ENCODE data around the gene FREY1.

The FREY1 gene

DNA sequence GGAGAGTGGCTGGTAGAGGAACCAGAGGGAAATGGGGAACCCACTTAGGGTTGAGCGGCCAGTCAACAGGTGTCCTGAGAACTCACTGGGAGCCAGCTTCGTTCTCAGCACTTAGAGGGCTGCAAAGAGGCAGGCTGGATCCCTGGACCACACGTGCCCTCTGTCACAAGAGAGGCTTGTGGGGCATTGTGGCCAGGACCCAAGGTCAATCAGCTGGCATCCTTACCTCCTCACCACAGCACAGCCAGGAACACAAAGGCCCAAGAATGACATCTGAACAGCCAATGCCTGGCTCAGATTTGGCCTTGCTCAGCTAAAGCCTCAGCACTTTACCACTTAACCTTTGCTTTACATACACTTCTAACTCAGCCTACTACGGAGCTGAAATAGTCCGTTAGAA lies 14.2 kb downstream of the FREY1 start:
- no peak for DNase-seq

DNA sequence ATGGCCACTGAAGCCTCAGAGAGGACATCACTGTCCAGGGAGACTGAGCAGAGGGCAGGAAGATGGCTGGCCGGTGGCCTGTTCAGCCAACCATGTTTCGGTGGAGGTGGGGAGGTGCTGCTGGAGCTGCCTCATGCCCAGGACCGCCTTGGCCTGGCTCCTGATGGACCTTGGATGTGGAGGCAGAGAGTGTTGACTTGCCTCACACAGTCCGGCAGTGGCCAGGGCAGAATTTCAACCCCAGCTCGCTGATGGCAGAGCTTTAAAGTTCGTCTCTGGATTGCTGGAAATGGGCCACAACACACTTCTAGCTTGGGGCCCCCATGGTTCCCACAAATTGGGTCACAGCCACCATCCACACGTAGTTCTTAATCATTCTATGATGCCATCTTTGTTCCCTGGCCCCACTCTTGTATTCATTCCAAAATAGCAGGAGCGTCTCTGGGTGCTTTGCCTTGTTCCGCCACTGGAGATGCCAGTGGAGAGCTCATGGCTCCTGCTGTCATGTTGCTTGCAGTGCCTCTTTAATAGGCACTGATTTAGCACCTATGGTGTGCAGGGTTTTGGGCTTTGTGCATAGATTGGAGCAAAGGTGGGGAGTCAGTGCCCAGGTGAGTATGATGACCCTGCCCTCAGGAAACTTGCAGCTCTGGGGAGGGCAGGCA lies 16.1 kb downstream of the FREY1 start:
- no peak for DNase-seq

DNA sequence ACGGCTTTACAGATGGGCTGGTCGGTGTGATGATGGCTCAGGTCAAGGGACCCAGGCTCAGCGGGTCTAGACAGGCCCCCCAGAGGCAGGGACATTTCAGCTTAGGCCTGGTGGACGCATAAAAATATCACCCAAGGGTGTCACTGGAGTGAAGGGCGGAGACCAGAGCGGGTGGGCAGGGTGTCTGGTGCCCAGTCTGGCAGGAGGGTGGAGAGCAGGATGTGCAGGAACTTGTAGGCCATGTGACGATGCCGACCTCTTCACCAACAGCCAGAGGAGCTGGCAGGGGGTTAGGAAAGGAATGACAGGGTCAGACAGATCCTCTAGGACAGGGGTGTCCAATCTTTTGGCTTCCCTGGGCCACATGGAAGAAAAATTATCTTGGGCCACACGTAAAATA lies 17.1 kb downstream of the FREY1 start:
- DNase-seq = no peak

DNA sequence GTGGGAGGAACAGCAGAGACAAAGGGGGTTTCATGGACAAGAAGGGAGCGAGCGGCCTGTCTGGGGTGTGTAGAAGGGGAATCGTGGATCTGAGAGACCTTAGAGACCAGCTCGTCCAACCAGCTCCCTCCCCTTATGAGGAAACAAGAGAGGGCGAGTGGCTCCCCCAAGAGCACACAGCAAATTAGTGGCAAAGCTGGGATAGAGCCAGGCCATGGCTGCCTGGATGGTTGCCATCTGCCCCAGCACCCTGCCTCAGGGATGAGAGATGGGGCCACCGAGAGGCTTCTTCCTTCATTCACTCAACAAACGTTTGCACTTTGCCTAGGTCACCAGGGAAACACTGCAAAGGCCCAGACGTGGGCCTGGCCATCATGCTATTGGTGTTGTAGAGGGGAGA lies 17.5 kb downstream of the FREY1 start:
- no peak for DNase-seq

DNA sequence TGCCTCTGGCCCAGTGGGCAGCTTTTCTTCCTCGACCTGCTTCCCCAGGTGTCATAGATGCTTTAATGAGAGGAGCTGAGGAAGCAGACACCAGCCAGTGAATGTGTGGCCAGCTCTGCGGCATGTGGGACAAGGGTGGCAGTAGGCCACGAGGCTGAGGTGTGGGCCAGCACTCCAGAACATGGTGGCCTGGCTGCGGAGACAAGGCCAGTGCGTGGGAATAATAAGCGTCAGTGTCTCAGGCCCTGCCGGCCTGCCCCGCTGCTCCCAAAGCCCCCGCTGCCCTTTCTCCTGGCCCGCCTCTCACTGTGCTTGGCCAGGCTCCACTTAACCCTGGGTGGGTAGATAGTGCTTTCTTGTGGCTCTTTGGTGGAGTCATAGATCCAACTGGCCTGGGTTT lies 19.5 kb downstream of the FREY1 start:
- DNase-seq = no peak

DNA sequence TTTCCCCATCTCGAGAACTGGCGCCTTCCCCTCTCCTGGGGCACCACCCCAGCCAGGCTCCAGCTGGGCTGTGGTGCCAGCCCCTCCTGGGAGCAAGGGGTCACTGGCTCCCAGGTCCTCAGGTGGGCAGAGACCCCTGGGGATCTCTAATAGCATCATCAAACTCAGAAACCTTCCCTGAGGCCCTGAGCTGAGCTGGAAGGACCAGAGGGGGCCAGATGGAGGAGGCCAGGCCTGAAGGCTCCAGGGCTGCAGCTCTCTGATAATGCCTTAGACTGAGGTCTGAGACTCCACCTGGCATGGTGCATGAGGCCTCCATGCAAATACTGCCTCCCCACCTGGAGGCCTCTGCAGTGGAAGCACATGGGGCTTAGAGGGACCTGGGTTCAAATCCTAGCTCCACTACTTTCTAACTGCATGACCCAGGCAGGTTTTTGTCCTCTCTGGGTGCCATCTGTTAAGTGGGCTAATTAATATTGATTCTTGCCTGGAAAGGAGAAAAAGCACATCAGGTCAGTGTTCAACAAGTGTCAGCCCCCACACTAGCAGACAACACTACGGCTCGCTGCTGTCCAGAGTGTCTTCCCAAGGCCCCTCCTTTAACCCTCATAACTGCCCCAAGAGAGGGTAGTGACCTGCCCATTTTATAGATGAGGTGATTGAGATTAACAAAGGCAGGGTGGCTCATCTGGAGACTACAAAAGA lies 20.1 kb downstream of the FREY1 start:
- DNase-seq = no peak

DNA sequence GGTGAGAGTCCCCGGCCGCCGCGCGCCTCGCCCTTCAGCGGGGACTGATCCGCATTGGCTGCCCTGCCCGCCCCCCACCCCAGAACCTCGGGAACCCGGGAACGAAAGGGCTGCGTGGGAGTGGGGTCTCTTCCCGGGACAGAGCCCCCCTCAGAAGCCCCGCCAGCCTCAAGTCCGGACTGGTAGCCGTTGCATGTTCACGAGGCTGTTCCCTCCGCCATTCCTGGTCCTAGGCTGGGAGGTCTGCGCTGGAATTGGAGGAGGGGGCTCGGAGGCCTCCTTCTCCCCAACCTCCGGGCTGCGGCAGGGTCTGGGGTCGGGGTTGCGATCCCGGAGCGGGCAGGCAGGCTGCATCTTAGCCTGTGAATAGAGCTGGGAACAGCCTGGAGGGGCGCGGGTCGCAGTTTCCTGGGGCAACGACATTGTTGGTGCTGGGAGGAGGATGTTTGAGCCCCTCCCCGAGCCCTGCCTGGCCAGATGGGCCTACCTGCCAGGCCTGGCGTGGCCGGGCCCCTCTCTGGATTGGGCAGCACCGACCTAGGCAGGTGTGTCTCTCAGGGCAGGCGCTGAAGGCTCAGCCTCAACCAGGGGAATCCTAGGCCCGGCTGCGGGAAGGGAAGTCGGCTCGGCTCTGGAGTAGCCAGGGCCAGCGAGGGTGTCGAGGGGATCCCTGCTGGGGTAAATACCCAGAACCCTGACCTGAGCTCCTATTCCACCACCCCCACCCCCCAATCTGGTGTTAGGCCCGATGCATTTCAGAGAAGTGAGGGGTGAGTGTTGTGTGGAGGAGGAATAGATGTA lies 20.9 kb downstream of the FREY1 start:
- no peak for DNase-seq

DNA sequence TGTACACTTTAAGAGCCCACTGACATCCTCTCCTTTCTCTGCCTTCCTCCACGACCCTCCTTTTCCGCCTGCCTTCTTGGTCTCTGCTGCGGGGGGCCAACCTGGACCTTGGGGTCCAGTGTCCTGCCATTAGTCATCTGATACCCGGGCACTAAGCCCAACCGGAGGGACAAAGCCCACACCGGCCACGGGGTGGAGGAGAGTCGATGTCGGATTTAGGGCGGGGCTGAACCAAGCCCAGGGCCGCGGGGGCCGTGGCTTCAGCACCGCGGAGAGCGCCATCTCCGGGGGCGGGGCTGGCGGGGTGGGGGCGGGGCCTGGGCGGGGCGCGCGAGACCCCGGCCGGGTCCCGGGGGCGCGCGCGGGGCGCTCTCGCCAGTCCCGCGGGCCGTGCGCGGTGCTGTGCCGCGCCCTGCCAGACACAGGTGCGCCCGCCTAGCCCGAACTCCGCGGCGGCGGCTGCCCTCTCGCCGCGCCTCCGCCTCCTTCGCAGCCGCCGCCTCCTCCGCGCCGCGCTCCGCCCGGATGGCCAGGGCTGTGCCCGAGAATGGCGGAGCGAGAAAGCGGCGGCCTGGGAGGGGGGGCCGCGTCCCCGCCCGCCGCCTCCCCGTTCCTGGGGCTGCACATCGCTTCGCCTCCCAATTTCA lies 21.7 kb downstream of the FREY1 start, which contains the start of gene MAPK8IP1:
Gene MAPK8IP1, plus strand, starts transcription at position 378 of the 647 bp plus-strand sequence. Its CDS starts 170 bp downstream, at position 548.
- peak; percentile 29 to 72 for DNase-seq

DNA sequence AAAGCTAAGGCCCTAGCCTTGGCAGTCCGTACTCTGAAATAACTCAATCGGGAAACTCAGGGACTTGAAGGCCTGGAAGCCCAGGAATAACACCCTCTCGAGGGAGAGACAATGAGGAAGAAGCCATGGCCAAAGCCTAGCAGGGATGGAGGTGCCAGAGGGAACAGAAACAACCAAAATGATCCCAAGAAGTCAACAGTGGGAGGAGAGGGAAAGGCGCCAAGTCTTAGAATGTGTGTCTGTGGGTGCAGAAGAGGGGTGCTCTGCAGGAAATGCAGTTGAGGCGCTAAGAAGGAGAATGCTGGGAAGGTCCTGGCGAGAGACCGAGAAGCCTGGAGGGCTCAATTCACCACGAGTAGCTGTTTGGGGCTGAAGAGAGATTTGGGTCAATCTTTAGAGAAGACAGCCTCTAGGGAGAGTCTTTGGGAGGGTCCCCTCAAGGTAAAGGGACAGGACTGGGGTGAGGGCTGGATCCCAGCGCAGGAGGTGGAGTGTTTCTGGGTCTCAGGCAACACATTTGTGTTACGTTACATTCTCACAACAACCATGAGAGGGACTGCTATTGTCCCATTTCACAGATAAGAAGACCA lies 22.4 kb downstream of the FREY1 start:
- no peak for DNase-seq

DNA sequence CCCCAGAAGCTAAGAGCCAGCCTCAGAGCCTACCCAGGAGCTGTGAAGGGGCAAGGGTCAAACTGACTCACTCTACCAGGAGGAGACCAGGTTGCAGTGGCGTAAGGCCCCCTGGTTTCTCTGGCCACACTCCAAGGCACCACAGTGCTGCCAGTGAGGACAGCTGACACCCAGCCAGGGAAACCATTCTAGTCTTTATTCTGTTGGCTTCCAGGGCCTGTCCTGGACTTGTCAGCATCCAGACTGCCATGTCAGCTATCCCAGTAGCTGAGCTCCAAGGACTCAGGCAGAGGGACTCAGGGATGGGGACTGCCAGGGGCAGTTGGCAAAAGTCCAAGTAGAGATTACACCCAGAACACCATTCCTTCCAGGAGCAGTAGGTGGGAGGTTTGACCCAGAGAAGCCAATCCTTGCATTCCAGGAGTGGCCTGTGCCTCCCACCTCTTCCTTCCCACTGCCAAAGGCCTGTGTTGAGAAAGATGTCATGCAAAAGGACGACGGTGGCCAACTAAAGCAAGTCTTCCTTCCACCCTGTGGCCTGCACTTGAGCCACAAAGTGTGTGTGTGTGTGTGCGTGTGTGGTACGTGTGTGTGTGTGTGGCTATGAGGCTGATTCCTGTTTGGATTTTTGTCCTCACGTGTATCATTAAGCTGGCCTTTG lies 25.2 kb downstream of the FREY1 start:
- DNase-seq = no peak

DNA sequence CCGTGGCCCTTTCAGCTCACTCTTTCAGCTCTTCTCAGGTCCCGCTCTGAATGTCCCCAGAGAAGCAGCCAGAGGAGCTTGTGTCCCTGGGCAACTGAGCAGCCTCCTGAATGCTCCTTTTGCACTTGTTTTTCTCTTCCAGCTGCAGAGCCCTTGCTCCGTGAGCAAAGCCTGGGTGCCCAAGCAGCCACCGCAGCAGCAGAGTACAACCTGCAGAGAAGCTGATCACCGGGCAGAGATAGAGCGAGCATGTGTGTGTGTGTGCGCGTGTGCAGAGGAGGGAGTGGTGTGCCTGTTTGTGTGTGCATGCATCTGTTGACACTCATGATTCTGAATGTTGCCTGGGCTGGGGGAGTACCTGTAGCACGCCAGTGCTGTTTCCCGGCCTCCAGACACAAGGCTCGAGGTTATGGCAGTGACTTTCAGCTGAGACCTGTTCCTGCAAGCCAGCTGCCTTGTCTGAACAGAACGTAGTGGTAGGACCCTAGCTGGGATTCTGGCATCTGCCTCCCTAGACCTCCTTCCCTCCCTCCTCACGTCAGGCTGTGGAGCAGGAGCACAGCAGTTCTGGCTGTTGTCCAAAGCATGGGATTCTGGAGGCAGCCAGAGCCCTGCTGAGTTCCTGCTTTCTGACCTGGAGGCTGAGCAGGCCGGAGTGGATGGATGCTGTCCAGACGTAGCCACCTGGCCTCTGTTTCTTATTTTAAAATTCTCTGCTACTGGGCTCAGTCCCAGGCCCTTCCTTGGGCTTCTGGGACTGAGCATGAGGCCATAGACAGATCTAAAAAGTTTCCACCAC lies 26.1 kb downstream of the FREY1 start:
- DNase-seq = no peak

DNA sequence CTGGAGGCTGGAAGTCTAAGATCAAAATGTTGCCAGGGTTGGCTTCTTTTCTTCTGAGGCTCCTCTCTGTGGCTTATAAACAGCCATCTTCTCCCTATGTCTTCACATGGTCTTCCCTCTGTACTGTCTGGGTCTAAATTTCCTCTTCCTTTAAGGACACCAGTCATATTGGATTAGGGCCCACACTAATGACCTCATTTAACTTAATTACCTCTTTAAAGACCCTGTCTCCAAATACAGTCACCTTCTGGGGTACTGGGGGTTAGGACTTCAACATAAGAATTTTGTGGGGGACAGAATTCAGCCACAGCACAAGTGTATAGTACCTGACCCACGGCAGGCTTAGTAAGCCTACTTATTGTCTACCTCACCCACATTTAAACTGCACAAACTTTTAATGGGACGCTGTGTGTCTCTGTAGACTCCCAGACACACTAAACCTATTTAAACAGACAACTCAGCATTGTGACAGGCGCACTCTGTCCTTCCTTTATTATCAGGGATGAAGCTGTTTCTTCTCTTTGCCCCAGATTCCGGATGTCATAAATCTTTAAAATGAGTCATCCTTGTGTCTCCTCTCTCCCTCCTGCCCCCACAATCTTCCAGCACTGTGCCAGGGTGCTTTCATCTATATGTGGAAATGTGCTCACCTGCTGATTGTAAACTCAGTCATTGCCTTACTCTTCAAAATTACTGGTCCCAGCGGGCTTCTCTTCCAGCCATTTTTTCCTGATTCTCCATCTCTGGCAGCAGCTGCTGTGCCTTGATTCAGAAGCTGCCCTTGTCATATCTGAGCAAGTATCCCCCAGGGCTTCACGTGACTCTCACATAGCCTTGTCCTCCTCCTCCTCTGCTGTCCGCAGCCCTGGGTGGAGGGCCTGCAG lies 27.0 kb downstream of the FREY1 start:
- DNase-seq = no peak

DNA sequence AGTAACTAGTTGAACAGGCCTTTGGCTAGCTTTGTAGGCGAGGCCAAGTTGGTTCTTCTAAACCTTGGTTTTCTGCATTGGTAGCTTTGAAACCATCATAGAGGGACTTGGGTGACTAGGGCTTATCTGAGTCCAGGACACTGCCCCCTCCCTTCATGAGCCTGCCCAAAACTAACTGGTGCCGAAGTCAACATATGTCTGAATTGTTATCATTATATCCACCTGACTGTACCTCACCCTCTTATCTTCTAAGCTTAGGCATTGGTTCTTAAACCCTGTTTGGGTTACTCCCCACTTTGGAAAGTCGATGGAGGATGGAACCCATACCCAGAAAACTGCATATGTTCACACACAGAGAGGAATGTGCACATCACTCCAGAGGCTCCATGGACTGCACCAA lies 29.2 kb downstream of the FREY1 start:
- no peak for DNase-seq

DNA sequence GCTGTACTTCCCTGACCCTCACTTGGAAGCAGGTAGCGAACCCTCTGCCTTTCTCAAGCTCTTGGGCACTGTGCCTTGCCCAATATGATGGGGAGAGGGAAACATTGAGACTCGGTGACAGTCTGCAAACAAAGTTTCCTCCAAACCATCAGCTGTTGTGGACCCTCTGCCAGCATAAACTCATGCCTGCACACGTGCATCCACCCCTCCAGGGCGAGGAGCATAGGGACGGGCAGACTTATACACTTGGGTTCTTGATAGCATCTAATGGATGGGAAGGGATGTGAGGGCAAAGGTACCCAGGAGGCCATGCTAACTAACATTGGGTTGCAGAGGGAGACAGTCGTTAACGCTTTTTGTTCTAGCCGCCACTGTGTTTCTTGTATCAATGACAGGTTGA lies 29.9 kb downstream of the FREY1 start:
- DNase-seq = no peak

DNA sequence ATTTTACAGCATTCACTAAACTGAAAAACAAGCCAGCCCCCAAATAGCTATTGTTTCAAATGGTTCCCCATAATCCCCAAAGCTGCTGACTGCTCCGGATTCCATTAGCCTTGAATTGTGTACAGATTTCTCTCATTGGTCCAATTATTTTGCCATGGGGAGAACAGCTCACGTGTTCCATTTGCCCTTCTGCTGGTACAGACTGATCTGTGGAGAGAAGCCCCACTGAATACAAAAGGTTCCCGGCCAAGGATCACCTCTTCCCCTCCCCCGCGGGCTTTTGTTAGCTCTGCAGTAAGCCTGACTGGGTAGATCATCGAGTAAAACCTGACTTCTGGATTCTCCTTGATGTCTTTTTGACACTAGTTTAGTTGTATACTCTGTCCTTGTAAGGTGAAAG lies 30.7 kb downstream of the FREY1 start:
- no peak for DNase-seq

DNA sequence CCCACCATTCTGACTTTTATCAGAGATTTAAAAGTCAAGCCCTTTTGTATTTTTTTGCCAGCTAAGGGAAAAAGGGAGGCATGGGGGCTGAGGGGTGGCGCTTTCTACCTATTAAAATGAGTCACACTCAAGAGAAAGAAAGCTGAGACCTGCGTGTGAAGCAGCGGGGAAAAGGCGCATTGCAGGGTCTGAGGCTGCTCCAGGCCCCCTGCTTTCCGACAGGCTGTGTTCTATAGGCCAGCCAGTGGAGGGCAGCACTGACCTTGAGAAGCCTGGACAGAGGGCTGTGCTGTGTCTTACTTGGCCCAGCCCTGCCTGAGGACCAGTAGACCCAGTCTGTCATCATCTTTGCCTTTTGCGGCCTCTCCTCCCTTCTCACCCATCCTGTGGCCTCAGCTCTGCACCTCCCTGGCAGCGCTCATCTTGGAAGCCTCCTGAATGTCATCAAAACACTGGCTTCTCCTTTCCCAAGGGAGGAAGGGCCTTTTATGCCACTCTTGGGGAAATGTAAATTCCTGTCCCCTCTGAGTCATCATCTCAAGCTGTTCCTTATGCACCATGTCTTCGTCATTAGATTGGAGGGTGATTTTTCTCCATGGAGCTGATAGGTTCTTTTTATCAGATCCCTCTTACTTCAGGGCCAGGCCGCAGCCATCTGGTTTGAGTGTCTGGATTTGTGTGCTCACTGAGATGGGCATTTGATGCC lies 34.3 kb downstream of the FREY1 start:
- peak; percentile 33 to 39 for DNase-seq

DNA sequence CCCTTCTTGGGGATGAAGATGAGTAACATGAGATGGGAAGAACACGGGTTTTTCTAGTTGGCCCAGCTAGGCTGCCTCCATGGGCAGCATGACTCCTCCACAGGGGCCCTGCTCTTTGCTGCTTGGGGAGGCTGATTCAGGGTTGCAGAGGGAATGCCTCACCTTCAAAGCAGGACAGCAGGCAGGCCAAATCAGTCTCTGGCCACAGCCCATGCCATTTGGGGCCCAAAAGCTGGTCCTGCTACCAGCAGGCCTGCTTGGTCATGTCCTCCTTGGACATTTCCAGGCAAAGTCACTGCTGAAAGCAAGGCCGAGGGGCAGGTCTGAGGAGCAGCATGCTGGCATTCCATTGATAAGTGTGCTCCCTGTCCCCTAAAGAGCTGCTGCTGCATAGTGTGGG lies 35.4 kb downstream of the FREY1 start:
- DNase-seq = no peak

DNA sequence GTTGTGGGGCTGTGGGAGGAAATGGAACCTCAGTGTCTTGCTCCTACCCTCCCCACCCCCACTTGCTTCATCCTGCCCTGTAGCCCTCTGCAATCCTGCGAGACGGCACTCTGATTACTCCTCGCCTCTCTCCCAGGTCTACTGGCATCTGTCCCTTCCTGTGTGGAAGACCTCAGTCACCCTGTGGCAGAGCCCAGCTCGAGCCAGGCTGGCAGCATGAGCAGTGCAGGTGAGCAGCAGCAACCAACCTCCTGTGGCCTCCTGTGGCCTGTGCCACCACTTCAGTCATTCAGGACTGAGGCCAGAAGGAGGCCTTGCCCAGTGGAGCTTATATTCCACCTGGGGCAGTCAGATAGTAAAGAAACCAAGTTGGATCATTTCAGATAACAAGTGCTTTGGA lies 36.4 kb downstream of the FREY1 start:
- DNase-seq = no peak

DNA sequence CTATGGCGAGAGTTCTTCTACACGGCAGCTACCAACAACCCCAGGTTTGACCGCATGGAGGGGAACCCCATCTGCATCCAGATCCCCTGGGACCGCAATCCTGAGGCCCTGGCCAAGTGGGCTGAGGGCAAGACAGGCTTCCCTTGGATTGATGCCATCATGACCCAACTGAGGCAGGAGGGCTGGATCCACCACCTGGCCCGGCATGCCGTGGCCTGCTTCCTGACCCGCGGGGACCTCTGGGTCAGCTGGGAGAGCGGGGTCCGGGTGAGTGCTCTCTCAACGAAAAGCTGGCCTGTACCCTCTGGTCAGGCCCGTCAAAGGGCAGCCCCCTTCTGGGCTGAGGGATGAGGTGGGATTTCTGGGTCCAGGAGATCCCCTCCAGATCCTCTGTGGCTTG lies 37.5 kb downstream of the FREY1 start:
- DNase-seq = no peak

DNA sequence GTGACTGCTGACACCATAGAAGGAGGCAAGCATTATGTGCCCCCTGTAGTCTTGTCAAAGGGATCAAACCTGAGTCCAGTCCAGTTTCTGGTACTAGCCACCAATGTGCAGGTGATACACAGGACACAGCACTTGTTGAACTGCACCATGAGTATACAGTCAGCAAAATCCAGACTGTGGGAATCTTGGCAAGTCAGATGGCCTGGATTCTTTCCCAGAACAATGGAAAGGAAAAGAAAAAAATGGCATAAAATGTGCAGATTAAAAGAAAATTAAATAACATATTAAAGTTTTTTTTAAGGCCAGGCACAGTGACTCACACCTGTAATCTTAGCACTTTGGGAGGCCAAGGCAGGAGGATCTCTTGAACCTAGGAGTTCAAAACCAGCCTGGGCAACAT lies 43.0 kb downstream of the FREY1 start:
- no peak for DNase-seq

Data from CD4-positive, alpha-beta T cell treated with Interferon alpha-2 for 1 hour (primary cell).